H1 (cell line): Measurements from ENCODE around the gene PRAF2. TPM values are rescaled to one million over a fixed set of nuclear protein-coding genes. Genes with fewer than 3 reads are reported as not detected.

Experiments used
- ASH2L ChIP-seq: fragments of 200-600, 300-600 bp; sonication (generic); IDR thresholded peaks from one replicate; pipeline ENCODE4 v1.7.1; 2017; ENCODE audit warnings: low read length
- ATF3 ChIP-seq: IDR thresholded peaks from 2 replicates; pipeline ENCODE4 v1.6.1; 2011; ENCODE audit warnings: low read depth, mild to moderate bottlenecking, low read length; ENCODE audit not compliant: insufficient read depth
- E2F6 ChIP-seq: IDR thresholded peaks from 2 replicates; pipeline ENCODE4 v1.6.1; 2012; ENCODE audit warnings: inconsistent platforms
- EZH2 ChIP-seq: fragments of 200-600 bp; sonication (generic); IDR thresholded peaks from 2 replicates; pipeline ENCODE4 v1.7.1; 2012; ENCODE audit warnings: low read depth, mild to moderate bottlenecking, moderate library complexity, low read length, inconsistent platforms; ENCODE audit not compliant: severe bottlenecking
- HDAC2 ChIP-seq, 2 experiments: fragments of 300-600 bp in 1 of 2; sonication (generic) in 1 of 2; IDR thresholded peaks; 2 replicates each; pipeline ENCODE4 v1.6.1; 2011 to 2012; ENCODE audit warnings: low read depth in 2 of 2, low read length in 2 of 2, mild to moderate bottlenecking in 2 of 2, moderate library complexity in 2 of 2, borderline replicate concordance in 1 of 2, inconsistent platforms in 1 of 2
- HDAC6 ChIP-seq: IDR thresholded peaks from one replicate; pipeline ENCODE4 v1.7.1; 2012; ENCODE audit warnings: low read depth, mild to moderate bottlenecking, inconsistent platforms, low read length, moderate library complexity
- KDM1A ChIP-seq: fragments of 200-600, 300-600 bp; sonication (generic); IDR thresholded peaks from 2 replicates; pipeline ENCODE4 v1.7.1; 2016; ENCODE audit warnings: mild to moderate bottlenecking, low read length, borderline replicate concordance
- KDM5A ChIP-seq: fragments of 200-600 bp; IDR thresholded peaks from 2 replicates; pipeline ENCODE4 v1.7.1; 2012; ENCODE audit warnings: mild to moderate bottlenecking, low read length, inconsistent platforms, mixed read lengths
- MAX ChIP-seq: IDR thresholded peaks from 2 replicates; pipeline ENCODE4 v1.6.1; 2012; ENCODE audit warnings: inconsistent platforms
- NRF1 ChIP-seq: IDR thresholded peaks from 2 replicates; pipeline ENCODE4 v1.6.1; 2011; ENCODE audit warnings: mild to moderate bottlenecking, low read depth, low read length, improper control_type of control experiment
- POLR2AphosphoS5 ChIP-seq: IDR thresholded peaks from 2 replicates; pipeline ENCODE4 v1.6.1; 2011; ENCODE audit warnings: low read depth, low read length
- RFX5 ChIP-seq: IDR thresholded peaks from 2 replicates; pipeline ENCODE4 v1.6.1; 2011; ENCODE audit warnings: low read depth, low read length, improper control_type of control experiment, borderline replicate concordance
- SAP30 ChIP-seq: fragments of 300-600 bp; sonication (generic); IDR thresholded peaks from 2 replicates; pipeline ENCODE4 v1.7.1; 2012; ENCODE audit warnings: low read length, moderate library complexity, mild to moderate bottlenecking, inconsistent platforms; ENCODE audit not compliant: insufficient read depth, insufficient replicate concordance
- SP4 ChIP-seq: IDR thresholded peaks from 2 replicates; pipeline ENCODE4 v1.6.1; 2012; ENCODE audit warnings: low read length, inconsistent platforms
- SRF ChIP-seq: IDR thresholded peaks from 2 replicates; pipeline ENCODE4 v1.6.1; 2011; ENCODE audit warnings: mild to moderate bottlenecking, low read depth, low read length, moderate library complexity
- TAF7 ChIP-seq: optimal IDR thresholded peaks from 2 replicates; pipeline ENCODE3; 2011; ENCODE audit warnings: low read depth, mild to moderate bottlenecking, inconsistent platforms, low read length, moderate library complexity, borderline replicate concordance
- TEAD4 ChIP-seq: IDR thresholded peaks from 2 replicates; pipeline ENCODE4 v1.6.1; 2012; ENCODE audit warnings: low read depth, low read length, inconsistent platforms, mixed read lengths
- YY1 ChIP-seq: IDR thresholded peaks from 2 replicates; pipeline ENCODE4 v1.6.1; 2011; ENCODE audit warnings: low read depth, mild to moderate bottlenecking, low read length
- polyA plus RNA-seq, 7 experiments: library from polyadenylated mRNA; depleted of rRNA in 3 of 7; stranded (reverse) in 5 of 7; unstranded in 2 of 7; fragments of >200 nt in 5 of 7; fragments of 200-250 nt in 2 of 7; gene quantifications; 1 replicate in 5 of 7; 2 replicates in 1 of 7; 4 replicates in 1 of 7; pipeline versions ENCODE4 v1.2.1 to v1.2.3, GENCODE V29; 2011 to 2013; ENCODE audit warnings: missing spikeins in 2 of 7, mixed read lengths in 2 of 7
- total RNA-seq: library from RNA; stranded (reverse); fragmentation: NEBNext Ultra II Directional; extraction: Animal tissue kit (Norgen Biotek cat#: 25700); gene quantifications from 2 replicates; pipeline ENCODE4 v1.2.1, GENCODE V29; 2021

The PRAF2 gene
- total and polyA plus RNA-seq, 2 of the 8 experiments (the other 6 are each of a cell fraction or from before 2014, with no cell fraction given): 11.3 to 15.4 TPM

- TF ChIP-seq E2F6 (no peak), ASH2L (no peak), KDM5A (no peak), POLR2AphosphoS5 (no peak), KDM1A (0 out of 2 replicates have a peak, but pooled peaks have one; percentile 17), EZH2 (no peak), NRF1 (peak; percentile 84), ATF3 (0 out of 2 replicates have a peak, but pooled peaks have one; percentile 13), TEAD4 (0 out of 2 replicates have a peak, but pooled peaks have one; percentile 63), SRF (no peak), HDAC6 (no peak), HDAC2 (IDR thresholded peaks at IDR 0.05; ENCODE audit: borderline replicate concordance in 1 of 2, low read depth in 2 of 2, low read length in 2 of 2) (no peak), SP4 (no peak), MAX (no peak), YY1 (no peak), SAP30 (no peak), RFX5 (no peak), TAF7 (no peak)
Measured at GRCh38 chrX:49043220-49043986, 30.4 kb downstream of the PRAF2 start, which contains the start of gene TFE3 (continued).
